HepG2 (cell line): ENCODE measurements around the gene AKR1C4. TPM values are rescaled to one million over a fixed set of nuclear protein-coding genes. Genes with fewer than 3 reads are reported as not detected.

Experiments
- CHCHD3 ChIP-seq: sonication (generic); formaldehyde crosslinking; IDR thresholded peaks from 2 replicates; pipeline ENCODE4 v1.8.0; 2022; ENCODE audit warnings: mild to moderate bottlenecking, missing genetic modification reagents, moderate library complexity
- CREB1 ChIP-seq, 2 experiments: fragments of 450-650 bp in 1 of 2; IDR thresholded peaks; 2 replicates each; pipeline ENCODE4 v1.6.1; 2016 to 2017; ENCODE audit warnings: control low read depth in 1 of 2, mild to moderate bottlenecking in 1 of 2, missing compliant biosample characterization in 1 of 2, missing genetic modification characterization in 1 of 2
- HNF4A ChIP-seq: sonication (generic); formaldehyde crosslinking; IDR thresholded peaks from 2 replicates; pipeline ENCODE4 v1.4.0; 2020; ENCODE audit warnings: missing genetic modification reagents
- KDM2A ChIP-seq: sonication (generic); formaldehyde crosslinking; IDR thresholded peaks from 2 replicates; pipeline ENCODE4 v1.4.0; 2020; ENCODE audit warnings: low read depth, missing genetic modification reagents, borderline replicate concordance
- KMT2B ChIP-seq: IDR thresholded peaks from 2 replicates; pipeline ENCODE4 v1.6.1; 2016; ENCODE audit warnings: missing genetic modification reagents, missing compliant biosample characterization
- MAZ ChIP-seq, 2 experiments: sonication (generic) in 1 of 2; formaldehyde crosslinking in 1 of 2; IDR thresholded peaks; 2 replicates each; pipeline versions ENCODE4 v1.5.0 to v1.6.1; 2012 to 2020; ENCODE audit warnings: low read depth in 2 of 2, mild to moderate bottlenecking in 2 of 2, borderline replicate concordance in 1 of 2, improper control_type of control experiment in 1 of 2, low read length in 1 of 2, missing genetic modification reagents in 1 of 2, moderate library complexity in 1 of 2
- MIER2 ChIP-seq: IDR thresholded peaks from 2 replicates; pipeline ENCODE4 v1.6.1; 2016; ENCODE audit warnings: missing biosample characterization, missing genetic modification reagents
- MTF1 ChIP-seq: sonication (generic); formaldehyde crosslinking; IDR thresholded peaks from 2 replicates; pipeline ENCODE4 v1.5.0; 2020; ENCODE audit warnings: missing genetic modification reagents
- NCOA2 ChIP-seq: sonication (generic); formaldehyde crosslinking; IDR thresholded peaks from 2 replicates; pipeline ENCODE4 v1.8.0; 2022; ENCODE audit warnings: inconsistent platforms
- PBX3 ChIP-seq: sonication (generic); formaldehyde crosslinking; IDR thresholded peaks from 2 replicates; pipeline ENCODE4 v1.8.1; 2023; ENCODE audit warnings: missing genetic modification reagents, inconsistent platforms, borderline replicate concordance
- RFXAP ChIP-seq: sonication (generic); formaldehyde crosslinking; IDR thresholded peaks from 2 replicates; pipeline ENCODE4 v1.4.0; 2020; ENCODE audit warnings: missing genetic modification reagents, borderline replicate concordance
- SMAD3 ChIP-seq: sonication (generic); formaldehyde crosslinking; IDR thresholded peaks from 2 replicates; pipeline ENCODE4 v1.4.0; 2020; ENCODE audit warnings: missing genetic modification reagents
- SMAD9 ChIP-seq: sonication (generic); formaldehyde crosslinking; IDR thresholded peaks from 2 replicates; pipeline ENCODE4 v1.5.1; 2020; ENCODE audit warnings: mild to moderate bottlenecking, missing genetic modification reagents
- SOX5 ChIP-seq: IDR thresholded peaks from 2 replicates; pipeline ENCODE4 v1.6.1; 2016; ENCODE audit warnings: borderline replicate concordance
- SRSF4 ChIP-seq: fragments of 200-400 bp; formaldehyde crosslinking; IDR thresholded peaks from one replicate; pipeline ENCODE4 v1.6.1; 2018; ENCODE audit warnings: mild to moderate bottlenecking, low read depth, low read length, moderate library complexity; ENCODE audit not compliant: poor library complexity, severe bottlenecking
- THAP9 ChIP-seq: sonication (generic); formaldehyde crosslinking; IDR thresholded peaks from 2 replicates; pipeline ENCODE4; 2020; ENCODE audit warnings: missing genetic modification reagents, mild to moderate bottlenecking, borderline replicate concordance
- XRCC5 ChIP-seq: fragments of 200-400 bp; formaldehyde crosslinking; optimal IDR thresholded peaks from 2 replicates; pipeline ENCODE3; 2017; ENCODE audit warnings: mild to moderate bottlenecking, low read length
- ZBTB7A ChIP-seq: sonication (generic); formaldehyde crosslinking; IDR thresholded peaks from 2 replicates; pipeline ENCODE4 v1.8.0; 2022; ENCODE audit warnings: mild to moderate bottlenecking, missing genetic modification reagents
- ZNF34 ChIP-seq: sonication (generic); formaldehyde crosslinking; IDR thresholded peaks from 2 replicates; pipeline ENCODE4 v1.4.0; 2020; ENCODE audit warnings: mild to moderate bottlenecking, missing genetic modification reagents, borderline replicate concordance
- ZNF468 ChIP-seq: sonication (generic); formaldehyde crosslinking; IDR thresholded peaks from 2 replicates; pipeline ENCODE4 v1.8.0; 2022; ENCODE audit warnings: mild to moderate bottlenecking, moderate library complexity, missing genetic modification reagents
- ZNF510 ChIP-seq: sonication (generic); formaldehyde crosslinking; IDR thresholded peaks from 2 replicates; pipeline ENCODE4 v1.4.0; 2020; ENCODE audit warnings: low read depth, mild to moderate bottlenecking, missing genetic modification reagents
- ZNF530 ChIP-seq: sonication (generic); formaldehyde crosslinking; IDR thresholded peaks from 2 replicates; pipeline ENCODE4 v1.5.0; 2020; ENCODE audit warnings: low read depth, mild to moderate bottlenecking, missing genetic modification reagents
- ZNF576 ChIP-seq: sonication (generic); formaldehyde crosslinking; IDR thresholded peaks from 2 replicates; pipeline ENCODE4 v1.4.0; 2020; ENCODE audit warnings: mild to moderate bottlenecking, missing genetic modification reagents
- ZNF703 ChIP-seq: sonication (generic); formaldehyde crosslinking; IDR thresholded peaks from 2 replicates; pipeline ENCODE4 v1.5.1; 2020; ENCODE audit warnings: missing genetic modification reagents, mild to moderate bottlenecking, moderate library complexity, borderline replicate concordance
- ZNF772 ChIP-seq: sonication (generic); formaldehyde crosslinking; IDR thresholded peaks from 2 replicates; pipeline ENCODE4 v1.5.0; 2020; ENCODE audit warnings: mild to moderate bottlenecking, missing genetic modification reagents
- ZNF879 ChIP-seq: sonication (generic); formaldehyde crosslinking; IDR thresholded peaks from 2 replicates; pipeline ENCODE4 v1.8.1; 2023; ENCODE audit warnings: missing genetic modification reagents
- ZSCAN25 ChIP-seq: sonication (generic); formaldehyde crosslinking; IDR thresholded peaks from 2 replicates; pipeline ENCODE4 v1.8.0; 2022; ENCODE audit warnings: mild to moderate bottlenecking, missing genetic modification reagents
- polyA plus RNA-seq, 8 experiments: library from polyadenylated mRNA; depleted of rRNA in 3 of 8; stranded (reverse) in 7 of 8; unstranded in 1 of 8; fragments of >200 nt; fragmentation: Illumina TruSeq in 4 of 8; extraction: Trizol in 4 of 8; gene quantifications; 2 replicates each; pipeline versions ENCODE4 v1.2.1 to v1.2.3, GENCODE V29; 2011 to 2016; ENCODE audit warnings: low read depth in 4 of 8, missing spikeins in 1 of 8, mixed read lengths in 1 of 8; ENCODE audit not compliant: insufficient read depth in 1 of 8
- total RNA-seq, 5 experiments: library from RNA; depleted of rRNA; stranded (reverse); fragments of >200 nt; fragmentation: Illumina TruSeq; extraction: Trizol; gene quantifications; 2 replicates each; pipeline ENCODE4 v1.2.3, GENCODE V29; 2016; ENCODE audit warnings: low read depth in 1 of 5

Gene AKR1C4
- total and polyA plus RNA-seq, 2 of the 13 experiments (the other 11 are each of a cell fraction or from before 2014, with no cell fraction given) = 0.18 to 1.3 TPM

- TF ChIP-seq MIER2 (peak; percentile 30; the same call in 1 of the 2 replicates), ZNF772 (CRISPR knock-in tag) (peak; percentile 43; the same call in 1 of the 2 replicates), ZNF879 (CRISPR knock-in tag) (no peak), XRCC5 (no peak), PBX3 (no peak), ZNF510 (no peak), CHCHD3 (no peak), RFXAP (CRISPR knock-in tag) (0 out of 2 replicates have a peak, but pooled peaks have one; percentile 36), ZNF530 (CRISPR knock-in tag) (no peak), HNF4A (CRISPR knock-in tag) (peak; percentile 99), ZSCAN25 (CRISPR knock-in tag) (no peak; the same call in 1 of the 2 replicates), SMAD3 (CRISPR knock-in tag) (0 out of 2 replicates have a peak, but pooled peaks have one; percentile 64), SMAD9 (CRISPR knock-in tag) (no peak), NCOA2 (CRISPR knock-in tag) (peak; percentile 100), ZNF703 (CRISPR knock-in tag) (no peak), SRSF4 (no peak), ZNF576 (no peak), SOX5 (CRISPR knock-in tag) (peak; percentile 94), ZNF468 (CRISPR knock-in tag) (no peak), KDM2A (CRISPR knock-in tag) (no peak), KMT2B (peak; percentile 71; the same call in 1 of the 2 replicates), THAP9 (CRISPR knock-in tag) (no peak; the same call in 1 of the 2 replicates), ZNF34 (CRISPR knock-in tag) (no peak), ZBTB7A (CRISPR knock-in tag) (no peak), MAZ (IDR thresholded peaks at IDR 0.05; ENCODE audit: borderline replicate concordance, low read depth, low read length) (no peak), MAZ (CRISPR knock-in tag; IDR thresholded peaks at IDR 0.05; ENCODE audit: low read depth) (peak; percentile 38; the same call in 1 of the 2 replicates), CREB1 (IDR thresholded peaks at IDR 0.05) (no peak; the same call in 1 of the 2 replicates), CREB1 (CRISPR knock-in tag; IDR thresholded peaks at IDR 0.05) (peak; percentile 73), MTF1 (no peak)
These were observed 49.2 kb upstream of the AKR1C4 start (continued) for GRCh38 chr10:5147255-5147980.
